ENCODE data around the gene POU3F1. TPM values are rescaled to one million over a fixed set of nuclear protein-coding genes. Genes with fewer than 3 reads are reported as not detected.

Gene POU3F1
- total RNA-seq, 1 donor from 2014 or later, result 0.05 TPM

DNA sequence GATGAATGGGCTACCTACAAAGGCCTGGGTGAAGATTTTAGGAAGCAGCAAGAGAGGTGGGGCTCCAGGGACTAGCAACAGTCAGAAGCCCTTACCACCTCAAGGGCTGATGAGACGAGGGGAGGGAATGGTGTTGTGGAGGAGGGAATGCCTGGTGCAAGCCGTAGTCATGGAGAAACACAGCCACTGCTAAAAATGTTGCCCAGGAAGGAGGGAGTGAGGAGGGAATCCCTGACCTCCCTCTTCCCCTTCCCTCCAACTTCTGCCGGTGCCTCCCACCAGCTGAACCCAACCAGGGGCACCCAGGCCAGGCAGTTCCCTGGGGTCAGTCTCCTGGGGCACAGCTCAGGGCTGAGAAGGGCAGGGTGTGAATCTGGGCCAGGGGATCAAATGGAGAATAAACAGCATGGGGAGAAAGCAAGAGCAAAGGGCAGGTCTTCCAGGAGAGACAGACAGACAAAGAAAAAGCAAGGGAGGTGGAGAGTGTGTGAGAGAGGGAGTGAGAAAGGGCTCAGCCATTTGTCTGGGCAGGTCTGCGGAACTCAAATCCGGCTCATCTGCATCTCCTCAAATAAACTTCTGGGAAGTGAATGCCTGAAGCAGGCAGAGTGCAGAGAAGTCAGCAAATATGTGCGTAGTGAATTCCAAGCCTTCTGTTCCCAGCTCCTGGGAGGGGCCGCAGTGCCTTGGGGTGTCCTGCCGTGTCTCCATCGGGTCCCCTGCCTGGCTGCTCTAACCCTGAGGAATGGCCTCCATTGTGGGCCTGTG is 27.1 kb upstream of the POU3F1 start:
- DNase-seq (ENCODE audit: low read depth), result no peak

DNA sequence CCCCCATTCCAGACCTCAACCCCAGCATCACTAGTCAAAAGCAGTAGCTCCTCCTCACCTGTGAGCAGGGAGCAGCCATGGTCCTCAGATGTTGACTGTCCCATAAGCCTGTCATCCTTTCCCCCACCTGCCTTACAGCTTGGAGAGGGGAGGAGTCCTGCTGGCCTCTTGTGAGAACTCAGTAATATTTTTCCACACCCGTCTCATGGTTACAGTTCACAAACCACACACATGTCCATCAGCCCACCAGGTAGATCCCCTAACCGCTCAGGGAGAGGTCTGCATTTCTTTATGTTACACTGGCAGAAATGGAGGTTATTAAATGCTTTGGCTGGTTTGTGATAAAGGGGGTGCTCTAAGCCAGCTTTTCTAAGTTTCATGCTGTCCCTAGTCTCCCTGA is 26.3 kb upstream of the POU3F1 start:
- DNase-seq (ENCODE audit: low read depth), result no peak

DNA sequence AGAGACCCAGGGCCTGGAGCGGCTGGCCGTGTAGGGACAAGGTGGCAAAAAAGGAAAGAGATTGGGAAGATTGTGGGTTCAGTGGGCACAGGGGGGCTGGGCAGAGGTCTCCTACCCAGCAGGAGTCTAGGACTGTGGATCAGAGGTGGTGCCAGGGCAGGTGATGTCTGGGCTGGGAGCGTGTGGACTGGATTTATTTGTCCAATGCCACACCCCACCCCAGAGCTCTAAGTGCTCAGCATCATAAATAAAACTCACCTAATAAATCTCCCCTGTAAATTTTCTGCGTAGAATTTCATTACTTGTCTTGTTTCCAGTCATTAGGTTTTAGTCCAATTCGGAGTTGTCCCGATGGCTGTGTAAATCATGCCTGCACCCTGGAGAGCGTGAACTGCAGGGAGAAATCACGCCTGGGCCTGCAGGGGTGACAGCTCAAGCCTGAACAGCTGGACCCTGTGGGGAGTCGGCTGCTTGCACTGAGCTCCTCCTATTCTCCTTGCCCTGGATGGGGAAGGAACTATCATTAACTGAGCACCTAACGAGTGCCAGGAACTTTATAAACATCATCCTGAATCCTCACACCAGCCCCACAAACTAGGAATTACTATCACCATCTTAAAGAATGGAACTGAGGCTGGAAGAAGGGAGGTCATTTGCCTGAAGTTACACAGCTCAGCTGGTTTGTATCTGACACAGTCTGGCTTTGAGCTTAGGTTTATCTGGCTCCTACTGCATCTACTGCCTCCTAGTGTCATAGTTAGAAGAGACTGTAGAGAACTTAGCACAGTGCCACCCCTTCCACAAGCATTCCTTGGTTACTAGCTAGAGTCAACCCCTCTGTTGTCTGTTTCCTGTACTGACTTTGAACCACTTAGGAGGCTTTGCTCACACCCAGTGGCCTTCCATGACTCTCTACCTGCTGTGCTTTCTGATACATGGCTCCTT is 25.0 kb upstream of the POU3F1 start:
- peak; percentile 58 for DNase-seq (ENCODE audit: low read depth)

DNA sequence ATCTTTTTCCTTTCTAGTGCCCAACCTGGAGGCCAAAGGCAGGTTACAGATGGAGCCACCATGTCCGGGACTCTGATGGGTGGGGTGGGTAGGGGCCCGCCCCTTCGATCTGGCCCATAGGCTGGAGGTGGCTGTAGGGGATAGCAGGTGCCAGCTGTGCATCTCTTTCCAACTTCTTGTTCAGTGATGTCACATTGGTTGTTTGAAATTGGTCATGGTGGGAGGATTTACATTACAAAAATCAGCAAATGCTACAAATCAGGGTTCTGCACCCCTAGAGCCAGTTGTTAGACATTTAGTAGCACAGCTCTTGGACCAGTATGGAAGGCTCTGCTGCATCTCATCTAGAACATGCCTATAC is 22.4 kb upstream of the POU3F1 start:
- no peak for DNase-seq (ENCODE audit: low read depth)

DNA sequence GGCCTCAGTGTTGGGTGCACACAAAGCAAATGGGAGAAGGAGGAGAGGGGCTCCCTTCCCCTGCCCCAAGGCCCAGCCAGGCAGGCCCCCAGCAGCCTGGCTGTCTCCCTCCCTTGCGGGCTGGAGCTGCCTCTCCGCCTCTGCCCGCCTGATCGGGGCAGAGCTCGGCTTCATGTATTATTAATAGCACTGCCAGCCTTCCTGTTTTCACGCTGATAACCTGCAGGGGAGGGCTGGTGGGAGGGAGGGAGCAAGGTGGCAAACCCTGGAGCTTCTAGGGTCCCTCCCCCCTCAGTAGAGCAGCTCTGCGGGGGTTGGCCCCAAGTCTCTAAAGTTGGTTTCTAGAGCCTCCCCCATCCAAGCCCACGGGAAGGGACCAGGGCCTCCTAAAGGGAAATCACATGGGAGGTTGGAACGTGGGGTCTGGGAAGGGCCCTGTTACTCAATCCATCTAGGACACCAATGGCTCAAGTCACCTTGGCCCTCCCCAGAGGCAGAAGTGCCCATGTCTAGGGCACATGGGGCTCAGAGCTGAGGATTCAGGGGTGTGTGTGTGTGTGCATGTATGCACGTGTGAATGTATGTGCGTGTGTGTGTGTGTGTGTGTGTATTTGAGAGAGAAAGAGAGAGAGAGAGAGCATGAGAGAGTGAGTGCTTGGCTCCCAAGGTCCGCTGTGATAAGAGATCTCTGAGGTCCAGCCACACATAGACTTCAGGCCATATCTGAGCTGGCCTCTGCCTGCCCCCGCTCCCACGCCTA is 21.8 kb upstream of the POU3F1 start:
- DNase-seq (ENCODE audit: low read depth), result no peak

DNA sequence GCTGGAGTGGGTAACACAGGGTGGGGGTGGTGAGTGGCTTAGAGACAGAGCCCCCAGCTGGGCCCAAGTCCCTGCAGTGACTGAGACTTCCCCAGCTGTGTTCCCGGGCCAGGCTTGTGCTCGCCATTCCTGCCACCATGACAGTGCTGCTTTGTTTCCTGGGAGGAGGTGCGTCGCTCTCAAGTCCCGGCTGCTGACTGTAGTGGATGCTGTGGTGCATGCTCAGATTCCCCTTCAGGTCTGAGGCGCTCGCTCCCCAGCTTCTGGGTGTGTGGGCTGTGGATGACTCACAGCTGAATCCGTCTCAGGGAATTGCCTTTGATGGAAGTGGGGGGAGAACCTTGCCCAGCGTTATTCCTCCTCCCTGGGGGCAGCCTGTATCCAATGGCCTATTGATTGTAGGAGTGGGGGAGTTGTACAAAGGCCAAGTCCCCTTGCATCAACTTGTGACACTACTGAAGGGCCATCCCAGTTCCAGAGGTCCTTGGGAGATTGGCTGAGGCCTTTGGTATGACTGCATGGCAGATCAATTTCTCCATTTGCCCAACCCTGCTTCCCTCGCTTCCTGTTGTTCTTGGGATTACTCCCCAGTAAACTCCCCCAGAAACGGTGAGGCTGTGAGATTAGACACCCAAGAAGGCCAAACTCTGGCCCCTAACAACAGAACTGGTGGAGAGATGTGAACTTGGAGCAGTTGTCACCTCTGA is 17.8 kb upstream of the POU3F1 start:
- DNase-seq (ENCODE audit: low read depth), result peak; percentile 39

DNA sequence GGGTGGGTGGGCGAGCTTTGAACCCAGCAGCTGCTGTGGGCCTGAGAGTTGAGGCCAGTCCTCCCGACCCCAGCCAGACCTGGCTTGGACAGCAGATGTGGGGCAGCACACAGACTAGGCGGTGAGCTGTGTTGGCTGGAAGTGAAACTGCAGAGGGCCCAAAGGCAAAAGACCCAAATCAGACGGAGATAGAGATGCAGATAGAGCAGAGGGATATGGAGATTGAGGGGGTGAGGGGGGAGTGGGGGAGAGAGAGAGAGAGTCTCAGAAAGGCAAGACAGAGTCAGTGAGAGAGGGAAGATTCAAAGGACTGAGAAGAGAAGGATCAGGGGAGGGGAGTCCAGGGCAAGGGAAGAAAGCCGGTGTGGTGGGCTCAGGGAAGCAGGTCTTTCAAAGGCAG is 17.0 kb upstream of the POU3F1 start:
- no peak for DNase-seq (ENCODE audit: low read depth)

DNA sequence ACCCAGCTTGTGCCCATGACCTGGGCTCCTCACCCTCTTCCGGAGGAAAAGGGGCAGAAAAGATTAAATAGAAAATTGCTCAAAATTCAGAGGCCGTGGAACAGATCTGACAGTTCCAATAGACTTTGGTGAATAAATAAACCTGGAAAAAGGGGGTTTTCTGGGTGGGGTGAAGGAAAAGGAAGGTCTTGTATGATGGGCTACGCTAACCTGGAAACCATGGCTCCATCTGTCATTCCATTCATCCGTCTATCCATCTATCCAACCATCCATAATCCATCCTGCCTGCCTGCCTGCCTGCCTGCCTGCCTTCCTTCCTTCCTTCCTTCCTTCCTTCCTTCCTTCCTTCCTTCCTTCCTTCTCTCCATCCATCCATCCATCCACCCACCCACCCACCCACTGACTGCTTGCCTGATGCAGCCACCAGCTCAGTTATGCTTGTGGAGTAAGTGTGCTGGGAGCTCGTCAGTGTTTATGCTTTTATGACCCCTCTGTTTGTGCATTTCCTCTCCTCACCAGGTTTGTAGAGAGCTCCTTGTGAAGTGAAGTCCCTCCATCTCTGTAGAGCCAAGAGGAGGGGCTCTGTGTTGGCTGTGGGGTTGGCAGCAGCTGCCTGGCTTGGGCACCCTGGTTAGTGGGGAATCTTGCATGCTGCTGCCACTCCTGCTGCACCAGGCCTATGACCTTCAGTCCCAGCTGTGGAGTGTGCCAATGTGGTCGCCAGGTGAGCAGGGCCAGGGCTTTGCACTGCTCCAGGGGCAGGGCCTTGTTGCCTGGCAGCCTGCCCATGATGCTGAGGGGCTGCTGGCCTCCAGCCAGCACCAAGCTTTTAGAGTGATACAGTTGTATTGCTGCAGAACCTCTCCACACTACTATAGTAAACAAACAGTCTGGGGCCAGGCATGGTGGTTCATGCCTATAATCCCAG is 16.0 kb upstream of the POU3F1 start:
- no peak for DNase-seq (ENCODE audit: low read depth)

DNA sequence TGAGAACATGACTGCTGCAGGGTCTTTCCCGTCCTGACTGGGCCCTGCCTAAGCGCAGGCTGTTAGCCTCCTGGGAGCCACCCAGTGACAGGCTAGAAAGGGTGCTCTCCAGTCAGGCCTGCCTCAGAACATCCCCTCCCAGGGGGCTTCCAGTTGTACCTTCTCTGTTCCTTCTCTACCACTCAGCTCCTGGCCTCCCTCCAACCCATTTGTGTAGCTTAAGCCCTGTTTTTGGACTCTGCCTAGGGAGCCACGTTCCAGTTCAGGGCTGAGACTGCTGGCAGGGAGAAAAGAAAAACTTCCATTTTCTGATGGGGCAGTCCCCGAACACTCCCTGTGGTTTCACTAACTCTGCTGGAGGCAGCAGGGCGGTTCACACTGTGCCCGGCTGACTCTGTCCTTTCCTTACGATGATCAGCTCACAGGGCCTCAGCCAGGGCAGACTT is 15.3 kb upstream of the POU3F1 start:
- no peak for DNase-seq (ENCODE audit: low read depth)

DNA sequence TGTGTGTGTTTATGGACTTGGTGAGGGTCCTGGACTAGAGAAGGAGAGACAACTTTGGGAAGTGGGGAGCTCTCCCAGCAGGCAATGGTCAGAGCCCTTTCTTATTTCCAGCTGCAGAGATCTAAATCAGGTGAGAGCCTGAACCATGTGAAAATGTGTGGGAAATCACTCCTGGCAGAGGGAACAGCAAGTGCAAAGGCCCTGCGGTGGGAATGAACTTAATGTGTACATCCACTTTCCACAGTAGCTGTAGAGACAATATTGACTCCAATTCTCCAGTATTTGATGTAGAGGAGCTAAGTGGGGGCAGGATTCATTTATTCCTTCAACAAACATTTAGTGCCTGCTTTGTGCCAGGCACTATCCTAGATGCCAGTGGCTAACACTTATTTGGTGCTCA is 14.7 kb upstream of the POU3F1 start:
- DNase-seq (ENCODE audit: low read depth), result no peak

DNA sequence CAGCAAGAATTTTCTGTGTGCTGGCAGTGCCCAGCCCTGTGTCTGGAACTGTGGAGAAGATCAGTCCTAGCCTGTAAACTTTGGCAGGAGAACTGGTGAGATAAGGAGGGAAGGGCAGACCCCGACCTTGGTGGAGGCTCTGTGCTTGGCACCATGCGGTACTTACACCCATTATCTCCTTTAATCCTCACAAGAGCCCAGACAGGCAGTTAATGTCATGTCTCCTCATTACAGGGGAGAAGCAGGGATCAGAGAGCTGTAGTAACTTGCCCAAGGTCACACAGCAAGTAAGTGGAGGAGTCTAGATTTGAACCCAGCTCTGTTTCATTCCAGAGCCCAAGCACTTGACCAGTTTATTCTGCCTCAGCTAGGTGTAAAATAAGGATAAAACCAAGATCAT is 13.9 kb upstream of the POU3F1 start:
- no peak for DNase-seq (ENCODE audit: low read depth)

DNA sequence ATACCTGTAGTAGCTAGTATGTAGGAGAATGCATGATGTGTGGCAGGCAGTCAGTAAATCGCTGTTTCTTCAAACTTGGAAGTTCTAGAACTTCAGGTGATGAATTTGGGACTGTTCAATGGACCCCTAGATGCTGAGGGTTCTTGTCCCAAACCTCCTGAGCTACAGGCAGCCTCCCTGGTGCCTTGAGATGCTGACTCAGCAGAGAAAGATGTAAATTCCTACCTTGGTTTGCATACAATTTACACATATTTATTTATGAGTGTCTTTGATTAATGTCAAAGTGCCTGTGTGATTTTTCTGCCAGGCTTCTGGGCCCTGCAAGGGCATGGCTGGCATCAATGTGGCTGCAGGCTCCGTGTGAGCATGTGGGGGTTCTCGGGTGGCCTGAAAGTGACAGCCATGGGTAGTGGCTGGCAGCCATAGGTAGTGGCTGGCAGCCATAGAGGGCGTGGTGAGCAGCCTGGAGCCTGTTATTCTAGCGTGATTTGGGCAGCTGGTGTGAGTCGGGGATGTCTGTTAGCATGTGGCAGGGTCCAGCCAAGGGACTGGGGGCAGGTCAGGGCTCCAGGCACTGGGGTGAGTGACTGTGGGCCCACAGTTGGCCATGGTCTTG is 13.2 kb upstream of the POU3F1 start:
- DNase-seq (ENCODE audit: low read depth), result no peak

DNA sequence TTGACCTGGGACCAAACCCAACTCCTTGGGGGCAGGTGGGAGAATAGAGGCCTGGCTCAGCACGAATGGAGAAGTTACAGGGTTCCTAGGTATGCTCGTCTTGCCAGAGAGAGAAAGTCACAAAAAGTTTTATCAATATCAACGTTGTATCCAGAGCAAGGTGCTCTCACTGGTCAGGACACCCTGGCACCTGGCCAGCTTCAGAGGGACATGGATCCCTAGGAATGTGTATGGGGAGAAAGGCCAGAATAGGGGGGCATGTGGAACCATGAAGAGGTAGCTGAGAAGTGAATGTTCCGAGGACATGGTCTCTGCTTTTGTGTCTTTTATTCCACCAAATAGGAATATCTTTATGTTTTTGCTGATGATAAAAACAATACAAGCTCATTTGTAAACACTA is 9.4 kb upstream of the POU3F1 start:
- no peak for DNase-seq (ENCODE audit: low read depth)

DNA sequence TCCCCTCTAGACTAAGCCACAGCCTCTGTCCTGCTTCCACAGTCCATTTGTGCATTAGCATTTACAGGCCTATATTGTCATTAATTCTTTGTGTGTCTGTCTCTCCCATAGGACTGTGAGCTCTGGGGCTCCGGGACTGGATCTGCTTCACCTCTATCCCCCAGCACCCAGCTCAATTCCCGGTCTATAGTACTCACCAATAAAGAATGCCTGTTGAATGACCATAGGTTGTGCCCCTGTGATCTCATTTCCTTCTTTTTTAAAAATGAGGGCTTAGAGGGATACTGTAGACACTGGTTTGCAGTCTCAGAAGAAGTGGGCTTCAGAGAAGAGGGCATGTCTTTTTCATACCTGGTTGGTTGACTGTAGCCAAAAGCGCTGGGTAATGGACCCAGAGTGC is 8.8 kb upstream of the POU3F1 start:
- no peak for DNase-seq (ENCODE audit: low read depth)

DNA sequence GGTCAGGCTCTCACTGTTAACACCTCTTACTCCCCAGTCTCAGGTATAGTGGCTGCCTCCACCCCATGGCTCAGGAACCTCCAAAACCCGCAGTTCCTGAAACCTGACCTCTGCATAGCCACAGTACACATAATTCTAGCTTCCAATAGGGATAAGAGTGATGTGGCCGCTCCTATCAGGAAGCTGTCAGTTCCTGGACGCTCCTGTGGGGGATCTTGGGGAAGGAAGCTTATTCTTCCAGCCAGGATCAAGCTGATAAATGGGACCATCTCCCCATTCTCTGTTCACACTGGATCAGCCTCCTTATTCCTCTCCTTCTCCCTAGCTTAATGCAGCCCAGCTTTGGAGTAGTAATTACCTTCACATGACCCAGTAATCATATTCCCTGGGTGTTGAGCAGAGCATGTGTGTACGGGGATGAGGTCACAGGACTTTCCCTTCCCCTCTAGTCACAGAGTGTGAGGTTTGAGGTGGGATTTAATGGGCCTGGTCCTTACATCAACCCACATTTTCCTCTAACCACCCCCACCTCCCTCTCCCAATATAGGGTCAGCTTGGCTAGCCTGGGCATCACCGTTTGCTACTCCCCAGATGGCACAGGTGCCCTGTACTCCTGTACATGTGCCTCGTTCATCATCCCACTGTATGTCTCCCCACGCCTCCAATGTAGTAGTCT is 7.0 kb upstream of the POU3F1 start:
- no peak for DNase-seq (ENCODE audit: low read depth)

DNA sequence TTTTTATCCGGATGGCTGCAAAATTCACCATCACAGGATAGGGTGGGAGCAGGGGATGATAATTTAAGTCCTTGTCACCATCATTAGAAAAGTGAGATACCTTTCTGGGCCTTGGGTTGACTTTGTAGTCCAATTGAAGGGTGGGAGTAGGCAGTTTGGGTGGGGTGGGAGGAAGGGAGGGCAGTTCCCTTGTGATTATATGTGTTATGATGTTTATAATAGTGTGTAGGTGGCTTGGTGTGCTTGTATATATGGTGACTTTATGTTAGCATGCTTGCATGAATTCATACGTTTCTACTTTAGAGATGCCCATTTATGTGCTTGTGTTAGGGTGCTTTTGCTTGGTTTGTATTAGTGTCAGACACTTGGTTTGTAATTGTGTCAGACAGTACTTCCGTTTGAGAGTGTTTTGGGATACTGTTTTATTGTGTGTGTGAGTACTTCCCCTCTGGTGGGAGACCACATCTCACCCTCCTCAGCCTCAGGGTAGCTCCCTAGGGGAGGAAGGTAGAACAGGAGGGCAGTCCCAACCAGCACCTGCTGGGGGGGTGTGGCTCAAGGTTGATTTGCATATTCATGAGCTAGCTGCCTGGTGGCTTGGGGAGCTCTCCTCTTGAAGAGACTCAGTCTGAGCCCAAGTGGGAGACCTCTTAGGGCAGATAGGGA is 6.3 kb upstream of the POU3F1 start:
- DNase-seq (ENCODE audit: low read depth), result no peak

DNA sequence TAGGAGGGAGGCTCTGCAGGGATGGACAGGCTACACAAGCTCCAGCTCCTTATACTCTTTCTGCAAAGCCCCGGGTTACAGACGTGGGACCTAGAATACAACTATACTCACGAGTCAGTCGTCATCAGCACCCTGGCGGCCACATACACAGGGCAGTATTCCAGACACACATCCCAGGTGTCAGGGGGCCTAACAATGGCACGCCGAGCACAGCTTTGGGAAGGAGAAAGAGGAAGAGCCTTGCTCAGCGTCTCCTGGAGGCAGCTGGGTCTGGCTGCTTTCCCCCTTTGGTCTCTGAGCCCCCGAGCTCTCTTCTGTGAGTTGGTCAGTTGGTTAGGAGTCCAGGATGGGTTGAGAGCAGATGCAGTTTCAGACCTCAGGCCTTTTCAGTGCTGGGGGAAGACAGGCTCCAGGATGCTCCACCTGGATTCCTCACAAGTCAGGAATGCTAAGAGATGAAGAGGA is 4.5 kb upstream of the POU3F1 start:
- no peak for DNase-seq (ENCODE audit: low read depth)

DNA sequence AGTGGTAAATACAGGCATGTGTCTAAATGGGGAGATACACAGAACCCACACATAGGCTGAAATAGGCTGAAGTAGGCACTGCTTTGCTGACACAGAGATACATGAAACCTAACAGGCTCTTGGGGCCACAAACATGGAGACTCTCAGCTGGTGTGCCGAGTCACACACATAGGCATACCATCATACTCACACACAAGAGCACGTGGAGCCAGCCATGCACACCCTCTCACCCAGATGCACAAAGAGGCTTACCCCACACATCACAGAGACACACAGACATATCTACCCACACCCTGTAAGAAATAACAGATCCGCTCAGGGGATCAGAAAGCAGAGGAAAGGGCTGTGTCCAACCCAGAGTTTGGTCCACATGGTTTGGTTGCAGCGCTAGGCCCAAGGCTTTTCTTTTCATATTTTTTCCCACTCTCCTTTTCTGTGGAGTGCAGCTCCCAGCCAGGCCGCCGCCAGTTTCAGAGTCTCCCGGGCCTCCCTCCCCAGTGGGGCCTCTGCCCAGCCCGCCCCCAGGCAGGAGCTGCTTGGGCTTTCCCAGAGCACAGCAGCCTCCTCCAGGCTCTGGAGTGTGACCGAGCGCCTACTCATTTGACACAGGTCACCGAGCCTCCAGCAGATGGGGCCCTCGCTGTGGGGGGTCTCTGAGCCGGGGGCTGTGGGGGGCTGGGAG is 3.9 kb upstream of the POU3F1 start:
- DNase-seq (ENCODE audit: low read depth), result no peak
